Vagina (tissue), 2 donors: ENCODE results near the gene RPAP2. TPM values are rescaled to one million over a fixed set of nuclear protein-coding genes. Genes with fewer than 3 reads are reported as not detected.

Source experiments
- DNase-seq, 2 donors: peaks; one replicate each; pipeline ENCODE4 v3.0.0-alpha.2; 2017; ENCODE audit errors: extremely low spot score in 2 of 2
- H3K27ac ChIP-seq: fragments of 200-600 bp; sonication (generic); one replicate; pipeline ENCODE4 v1.5.1; 2019
- H3K27me3 ChIP-seq: fragments of 200-600 bp; sonication (generic); one replicate; pipeline ENCODE4 v1.5.1; 2019
- H3K36me3 ChIP-seq, 2 donors: fragments of 200-600 bp; sonication (generic); one replicate each; pipeline ENCODE4 v1.5.1; 2017 to 2019
- H3K4me1 ChIP-seq: fragments of 200-600 bp; sonication (generic); one replicate; pipeline ENCODE4 v1.5.1; 2019
- H3K4me3 ChIP-seq, 2 donors: fragments of 200-600 bp; sonication (generic); 1 replicate in 1 of 2; 2 replicates in 1 of 2; pipeline ENCODE4 v1.5.1; 2016 to 2019
- H3K9me3 ChIP-seq: fragments of 200-600 bp; sonication (generic); one replicate; pipeline ENCODE4 v1.5.1; 2019
- CTCF ChIP-seq, 3 experiments: fragments of 450-650 bp in 2 of 3; fragments of 200-600 bp in 1 of 3; sonication (generic) in 1 of 3; IDR thresholded peaks; one replicate each; pipeline ENCODE4 v1.5.1; 2017 to 2019; ENCODE audit warnings: antibody characterized with exemption in 3 of 3, mild to moderate bottlenecking in 2 of 3, moderate library complexity in 2 of 3
- POLR2A ChIP-seq, 2 donors: fragments of 450-650 bp; IDR thresholded peaks; one replicate each; pipeline ENCODE4 v1.6.1; 2017; ENCODE audit warnings: antibody characterized with exemption in 2 of 2, mild to moderate bottlenecking in 2 of 2, moderate library complexity in 2 of 2
- POLR2AphosphoS5 ChIP-seq, 2 donors: sonication (generic); formaldehyde crosslinking; IDR thresholded peaks; one replicate each; pipeline ENCODE4 v1.9.0; 2017; ENCODE audit warnings: antibody characterized with exemption in 2 of 2, mild to moderate bottlenecking in 2 of 2, low read depth in 1 of 2; ENCODE audit not compliant: insufficient read depth in 1 of 2
- intact Hi-C: fragments of 100-400 bp; cut with DNase I; formaldehyde crosslinking; loops from one replicate; pipeline ENCODE4 v1.15.1; 2023
- total RNA-seq: library from RNA; depleted of rRNA; stranded (reverse); fragments of >200 nt; gene quantifications from one replicate; pipeline ENCODE4 v1.2.3, GENCODE V29; 2016

Gene RPAP2
- total RNA-seq, 1 donor from 2014 or later, result 11.8 TPM

GRCh38 chr1:92404661-92405060 lies 105.8 kb downstream of the RPAP2 start:
- no peak for DNase-seq
- intact Hi-C loops, result no loop called here
- H3K36me3 ChIP-seq, result no peaks in the 10 kb centered on the region
- H3K4me1 ChIP-seq, result no peaks in the 10 kb centered on the region
- H3K9me3 ChIP-seq, result no peaks in the 10 kb centered on the region
- no peak overlapping the region for H3K4me3 ChIP-seq
- no peak overlapping the region for H3K27ac ChIP-seq
- TF ChIP-seq POLR2A (IDR thresholded peaks at IDR 0.05) (no peak), POLR2AphosphoS5 (IDR thresholded peaks at IDR 0.05; ENCODE audit: insufficient read depth in 1 of 2, low read depth in 1 of 2) (no peak), CTCF (IDR thresholded peaks at IDR 0.05) (no peak)
- H3K27me3 ChIP-seq, result no peaks in the 10 kb centered on the region

DNA sequence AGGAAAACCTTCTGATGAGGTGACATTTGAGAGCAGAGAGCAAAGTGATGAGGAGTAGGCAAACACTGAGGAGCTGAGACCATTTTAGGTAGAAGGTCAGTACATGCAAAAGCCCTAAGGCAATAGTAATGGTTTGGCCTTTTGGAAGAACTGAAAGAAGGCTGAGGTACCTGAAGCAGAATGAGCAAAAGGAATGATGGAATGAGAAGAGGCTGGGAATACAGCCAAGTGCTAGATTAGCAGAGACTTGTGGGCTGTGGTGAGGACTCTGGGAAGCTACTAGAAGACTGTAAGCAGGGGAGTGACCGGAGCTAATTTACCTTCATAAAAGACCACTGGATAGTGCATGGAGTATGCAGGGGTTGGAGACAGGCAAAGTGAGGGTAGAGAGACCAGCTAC lies 110.0 kb downstream of the RPAP2 start:
- no peaks in the 10 kb centered on the region for H3K36me3 ChIP-seq
- no peaks in the 10 kb centered on the region for H3K9me3 ChIP-seq
- no peaks in the 10 kb centered on the region for H3K4me1 ChIP-seq
- H3K27me3 ChIP-seq, result no peaks in the 10 kb centered on the region
- intact Hi-C loops, result no loop called here
- TF ChIP-seq CTCF (IDR thresholded peaks at IDR 0.05) (no peak), POLR2A (IDR thresholded peaks at IDR 0.05) (no peak), POLR2AphosphoS5 (IDR thresholded peaks at IDR 0.05; ENCODE audit: insufficient read depth in 1 of 2, low read depth in 1 of 2) (no peak)
- H3K27ac ChIP-seq, result no peak overlapping the region
- no peak for DNase-seq
- H3K4me3 ChIP-seq, result no peak overlapping the region

GRCh38 chr1:92409946-92410549 lies 111.2 kb downstream of the RPAP2 start:
- Histone ChIP-seq H3K4me3 (no peak overlapping the region), H3K9me3 (no peaks in the 10 kb centered on the region), H3K4me1 (no peaks in the 10 kb centered on the region), H3K27ac (no peak overlapping the region), H3K36me3 (no peaks in the 10 kb centered on the region), H3K27me3 (no peaks in the 10 kb centered on the region)
- no peak for DNase-seq
- intact Hi-C loops, result no loop called here
- no peak for TF ChIP-seq POLR2A (IDR thresholded peaks at IDR 0.05)
- TF ChIP-seq POLR2AphosphoS5 (IDR thresholded peaks at IDR 0.05; ENCODE audit: insufficient read depth in 1 of 2, low read depth in 1 of 2), result no peak

GRCh38 chr1:92410706-92411105 lies 111.8 kb downstream of the RPAP2 start:
- H3K27ac ChIP-seq, result no peak overlapping the region
- no peaks in the 10 kb centered on the region for H3K27me3 ChIP-seq
- H3K36me3 ChIP-seq, result no peaks in the 10 kb centered on the region
- no peaks in the 10 kb centered on the region for H3K4me1 ChIP-seq
- TF ChIP-seq POLR2A (IDR thresholded peaks at IDR 0.05) (no peak), POLR2AphosphoS5 (IDR thresholded peaks at IDR 0.05; ENCODE audit: insufficient read depth in 1 of 2, low read depth in 1 of 2) (no peak), CTCF (IDR thresholded peaks at IDR 0.05) (no peak)
- DNase-seq, result no peak
- no peaks in the 10 kb centered on the region for H3K9me3 ChIP-seq
- intact Hi-C loops, result no loop called here
- H3K4me3 ChIP-seq, result no peak overlapping the region

GRCh38 chr1:92411511-92411910 lies 112.7 kb downstream of the RPAP2 start:
- H3K27ac ChIP-seq, result no peak overlapping the region
- no peak overlapping the region for H3K4me3 ChIP-seq
- no peaks in the 10 kb centered on the region for H3K27me3 ChIP-seq
- no peaks in the 10 kb centered on the region for H3K9me3 ChIP-seq
- intact Hi-C loops, result no loop called here
- no peaks in the 10 kb centered on the region for H3K36me3 ChIP-seq
- DNase-seq, result no peak
- TF ChIP-seq CTCF (IDR thresholded peaks at IDR 0.05), result no peak
- H3K4me1 ChIP-seq, result no peaks in the 10 kb centered on the region
